Activated CD4-positive, CD25-positive, alpha-beta regulatory T cell (primary cell): Measurements from ENCODE around the gene CLEC18C.
"Not testable (repeated sequence)": the region's sequence is repeated elsewhere in the genome, so short reads cannot be mapped to it uniquely, and the experiment has no call there.

Source experiments
- DNase-seq, 4 experiments: peaks; one replicate each; lab custom pipeline; 2025; lab: John Stamatoyannopoulos, UW

CLEC18C gene

DNA sequence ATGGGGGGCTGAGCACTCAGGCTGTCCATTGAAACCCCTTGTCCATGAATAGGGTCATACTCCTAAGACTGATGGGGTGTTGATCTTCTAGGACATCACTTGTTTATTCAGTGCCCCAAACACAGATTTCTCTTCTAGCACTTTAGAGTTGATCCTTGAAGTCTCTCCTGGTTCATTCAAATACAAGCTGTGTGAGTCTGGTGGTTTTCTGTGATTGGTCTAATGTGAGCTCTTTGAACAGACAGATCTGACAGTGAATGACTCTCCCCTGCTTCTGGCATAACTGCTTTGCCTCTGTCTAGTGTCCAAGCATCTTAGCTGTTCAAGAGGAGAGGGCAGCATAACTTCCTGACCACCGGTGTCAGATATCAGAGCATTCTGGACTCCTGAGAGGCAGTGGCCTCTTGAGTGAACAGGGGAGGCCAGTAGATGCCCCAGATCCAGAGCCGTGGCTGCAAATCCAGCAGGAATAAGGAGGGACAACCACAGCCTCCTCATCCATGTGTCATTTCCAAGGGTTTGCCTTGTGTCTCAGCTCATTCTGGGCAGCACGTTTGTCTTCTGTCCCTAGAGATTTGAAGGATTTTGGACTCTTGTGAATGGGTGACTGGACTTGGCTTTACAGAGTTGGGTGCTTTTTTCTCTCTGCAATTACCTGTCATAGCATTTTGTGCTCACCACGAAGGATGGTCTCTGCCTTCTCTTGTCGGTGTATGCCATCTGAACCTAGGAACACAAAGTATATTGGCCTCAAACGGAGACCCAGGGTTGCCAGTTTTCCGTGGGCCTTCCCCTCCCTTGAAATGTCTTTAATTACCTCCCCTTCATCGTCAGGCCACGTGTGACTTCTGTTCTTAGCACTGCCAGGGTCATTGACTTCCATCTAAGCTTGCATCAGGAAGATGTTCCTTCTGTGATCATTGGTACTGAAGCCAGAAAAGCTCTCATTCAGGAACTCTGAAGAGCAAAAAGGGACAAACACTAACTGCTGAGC is 13.9 kb upstream of the CLEC18C start:
- DNase-seq, result no peak

DNA sequence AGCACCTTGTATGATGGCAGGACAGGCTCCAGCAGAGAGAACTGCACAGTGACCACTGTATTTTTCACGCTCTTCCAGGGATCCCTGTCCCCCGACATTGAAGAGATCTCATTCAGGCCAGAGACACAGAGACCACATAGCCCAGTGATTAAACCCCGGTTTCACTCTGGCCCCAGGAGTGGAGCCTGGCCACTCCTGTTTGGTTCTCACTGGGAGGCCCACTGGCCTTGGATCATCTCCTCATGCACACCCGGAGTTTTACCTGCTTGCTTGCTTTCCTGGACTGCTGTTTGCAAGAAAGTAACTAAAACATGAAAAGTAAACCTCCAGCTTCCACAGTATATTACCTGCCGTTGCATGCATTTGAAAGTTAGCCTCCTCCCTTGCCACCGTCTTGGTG is 13.2 kb upstream of the CLEC18C start:
- no peak for DNase-seq

- DNase-seq, result no peak
Observed at GRCh38 chr16:70160821-70161220, 12.8 kb upstream of the CLEC18C start.

DNA sequence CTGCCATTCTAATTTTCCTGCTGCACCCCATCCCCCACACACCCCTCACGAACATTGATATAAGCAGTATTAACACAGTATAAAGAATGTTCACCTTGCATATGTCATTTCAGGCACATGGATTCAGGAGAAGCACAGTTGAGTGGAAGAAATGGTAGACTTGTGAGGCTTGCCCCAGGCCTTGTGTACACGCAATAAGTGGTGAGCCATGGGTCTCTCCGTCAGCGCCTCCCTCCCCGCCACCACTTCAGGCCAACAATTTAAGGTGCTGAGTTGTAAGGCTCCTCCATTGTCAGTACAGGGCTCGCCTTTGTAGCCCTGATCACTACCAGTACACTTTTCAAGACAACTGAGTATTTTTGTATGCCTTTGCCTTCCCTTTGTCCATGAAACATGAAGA is 12.2 kb upstream of the CLEC18C start:
- no peak for DNase-seq

- DNase-seq, result no peak
Observed at GRCh38 chr16:70162041-70162451, 11.5 kb upstream of the CLEC18C start.

DNA sequence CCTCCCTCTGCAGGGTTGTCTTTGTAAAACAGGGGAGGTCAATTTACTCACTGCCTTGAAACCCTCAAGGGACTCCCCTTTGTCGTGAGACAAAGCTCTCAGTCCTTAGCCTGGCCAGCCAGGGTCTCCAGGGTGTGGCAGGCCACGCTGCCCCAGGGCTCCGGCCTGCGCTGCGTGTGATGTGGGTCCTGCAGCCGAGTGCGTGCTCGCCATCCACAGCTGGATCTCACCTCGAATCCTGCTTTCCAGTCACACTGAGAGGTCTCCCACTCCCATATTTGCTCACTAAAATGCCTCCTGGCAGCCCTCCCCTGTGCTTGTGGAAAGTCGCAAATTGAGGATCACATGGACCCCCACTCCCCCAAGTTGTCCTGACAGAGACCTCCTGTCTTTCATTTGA is 10.0 kb upstream of the CLEC18C start:
- no peak for DNase-seq

DNA sequence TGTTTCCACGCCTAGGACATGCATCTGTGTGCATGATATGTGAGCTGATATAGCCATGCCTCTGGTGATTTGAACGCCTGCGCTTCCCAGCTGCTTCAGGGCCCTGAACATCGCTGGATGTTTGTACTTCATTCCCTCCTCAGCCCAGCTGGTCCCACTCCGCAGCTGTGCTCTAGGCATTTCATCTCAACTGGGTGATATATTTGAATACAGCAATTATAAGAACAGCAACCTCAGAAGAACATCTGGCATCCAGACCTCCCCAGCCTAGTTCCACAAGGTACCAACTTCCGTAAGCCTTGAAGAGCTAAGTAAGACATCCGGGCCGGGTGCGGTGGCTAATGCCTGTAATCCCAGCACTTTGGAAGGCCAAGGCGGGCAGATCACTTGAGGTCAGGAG is 6.9 kb upstream of the CLEC18C start:
- not testable (repeated sequence) for DNase-seq

GRCh38 chr16:70173916-70174315 is 329 bp downstream of the CLEC18C start:
- not testable (repeated sequence) for DNase-seq

DNA sequence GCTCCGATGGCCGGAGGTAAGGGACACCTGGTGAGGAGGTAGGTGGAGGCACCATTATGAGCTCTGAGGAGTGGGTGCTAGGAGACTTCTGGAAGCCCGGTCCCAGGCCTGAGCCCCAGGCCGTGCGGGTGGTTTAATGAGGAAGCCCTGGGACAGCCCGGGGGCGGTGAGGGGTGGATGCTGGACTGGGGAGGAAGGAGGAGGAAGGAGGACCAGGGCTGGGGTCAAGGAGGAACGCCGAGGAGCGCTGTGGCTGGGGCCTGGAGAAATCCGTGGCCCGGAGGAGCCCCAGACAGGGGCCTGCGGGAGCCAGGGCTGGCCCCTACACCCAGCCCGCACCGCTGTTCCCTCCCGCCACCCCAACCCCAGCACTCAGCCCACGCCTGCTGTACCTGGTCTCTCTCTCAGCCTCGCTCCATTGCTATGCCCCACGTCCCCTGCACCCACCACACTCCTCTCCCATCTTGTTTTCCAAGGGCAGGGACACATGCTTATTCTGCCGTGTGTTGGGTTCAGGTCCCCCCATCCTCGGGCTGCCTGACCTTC is 873 bp downstream of the CLEC18C start:
- not testable (repeated sequence) for DNase-seq

GRCh38 chr16:70187858-70188607 is 14.4 kb downstream of the CLEC18C start:
- not testable (repeated sequence) for DNase-seq

DNA sequence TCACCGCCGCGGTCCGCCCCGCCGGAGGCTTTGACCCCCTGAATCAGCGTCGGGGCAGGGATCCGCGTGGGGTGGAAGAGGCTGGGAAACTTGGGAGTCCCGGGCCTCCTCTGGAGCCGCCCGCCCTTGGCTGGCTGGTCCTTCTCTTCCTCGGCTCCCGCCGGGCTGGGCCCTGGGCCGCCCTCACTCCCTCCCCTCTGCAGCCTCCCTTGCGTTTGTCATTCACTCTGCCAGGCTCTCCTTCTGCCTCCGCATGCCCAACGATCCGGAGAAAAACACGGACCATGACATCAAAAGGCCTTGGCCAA is 15.0 kb downstream of the CLEC18C start:
- not testable (repeated sequence) for DNase-seq

DNA sequence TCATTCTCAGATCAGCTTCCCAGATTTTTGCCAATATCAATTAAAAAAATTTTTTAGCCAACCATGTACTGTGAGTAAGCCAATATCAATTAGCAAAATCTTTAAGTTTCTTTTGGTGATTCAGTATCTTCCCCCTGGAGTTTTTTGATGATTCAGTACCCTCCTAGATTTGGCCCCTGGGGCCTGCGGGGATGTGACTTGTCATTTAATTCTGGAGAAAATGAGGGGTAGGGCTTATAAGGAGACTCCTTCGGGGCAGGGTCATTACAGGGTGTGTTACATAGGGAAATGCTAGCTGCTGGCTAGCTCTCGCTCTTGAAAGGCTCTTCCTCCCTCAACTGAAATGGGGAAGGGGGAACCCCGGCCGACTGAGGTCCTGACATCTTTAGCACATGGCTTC is 17.0 kb downstream of the CLEC18C start:
- DNase-seq, result not testable (repeated sequence)

DNA sequence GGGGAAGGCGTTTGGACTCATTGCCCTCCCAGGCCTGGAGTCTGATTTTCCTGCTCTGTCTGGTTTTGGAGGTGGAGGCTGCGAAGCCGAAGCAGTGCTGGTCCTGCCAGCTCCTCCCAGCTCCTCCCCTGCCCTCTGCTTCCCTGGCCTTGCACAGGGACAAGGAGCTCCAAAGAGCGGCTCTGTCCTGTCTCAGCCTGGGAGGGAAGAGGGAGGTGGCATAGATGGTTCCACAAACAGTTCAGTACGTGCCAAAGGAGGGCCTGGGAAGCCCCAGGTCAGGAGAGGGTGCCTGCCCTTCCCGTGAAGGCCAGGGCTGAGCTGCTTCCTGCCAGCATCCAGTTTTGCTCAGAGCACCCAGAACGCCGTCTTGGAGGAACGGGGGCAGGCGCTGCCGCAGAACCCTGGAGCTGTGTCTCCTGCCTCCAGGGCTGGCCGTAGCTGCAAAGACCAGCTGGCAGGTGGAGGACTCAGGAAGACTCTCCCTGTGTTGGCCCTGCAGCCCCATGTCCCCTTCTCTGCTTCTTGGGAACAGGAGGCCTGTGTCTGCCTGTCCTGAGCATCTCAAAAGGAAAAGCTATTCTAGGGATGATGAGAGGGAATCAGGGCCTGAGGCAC is 23.2 kb downstream of the CLEC18C start:
- not testable (repeated sequence) for DNase-seq

DNA sequence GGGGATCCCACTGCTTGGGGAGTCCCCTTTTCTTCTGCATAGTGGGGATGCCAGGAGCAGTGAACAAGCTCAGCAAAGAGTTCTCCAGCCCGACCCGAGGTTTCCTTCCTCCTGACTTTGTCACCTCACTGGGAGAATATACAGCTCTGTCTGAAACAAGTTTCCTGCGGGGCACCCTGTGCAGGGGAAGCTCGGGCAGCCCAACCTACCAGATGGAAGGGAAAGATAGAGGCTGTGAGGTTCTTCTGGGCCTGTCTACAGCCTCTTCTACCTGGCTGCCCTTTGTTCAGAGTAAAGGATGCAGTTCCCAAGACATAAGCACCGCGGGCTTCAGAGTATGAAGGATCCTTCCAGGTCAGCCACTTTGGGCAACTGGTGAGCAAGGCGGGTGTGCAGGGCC is 24.0 kb downstream of the CLEC18C start:
- DNase-seq, result not testable (repeated sequence)

- DNase-seq, result not testable (repeated sequence)
Observed at GRCh38 chr16:70198230-70198629, 24.6 kb downstream of the CLEC18C start.

GRCh38 chr16:70198666-70199065 is 25.1 kb downstream of the CLEC18C start:
- DNase-seq, result not testable (repeated sequence)

DNA sequence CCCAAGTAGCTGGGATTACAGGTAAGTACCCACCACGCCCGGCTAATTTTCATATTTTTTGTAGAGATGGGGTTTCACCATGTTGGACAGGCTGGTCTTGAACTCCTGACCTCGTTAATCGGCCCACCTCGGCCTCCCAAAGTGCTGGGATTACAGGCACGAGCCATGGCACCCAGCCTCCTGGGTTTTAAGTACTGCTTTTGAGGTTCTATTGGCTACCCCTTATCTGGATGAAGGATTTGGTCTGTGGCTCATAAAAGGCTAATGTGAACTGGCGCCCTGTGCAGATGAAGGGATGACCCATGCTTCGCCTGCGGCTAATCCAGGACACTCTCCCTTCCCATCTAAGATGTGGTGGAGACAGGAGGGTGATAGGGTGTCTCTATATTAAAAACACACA is 25.6 kb downstream of the CLEC18C start:
- DNase-seq, result not testable (repeated sequence)

GRCh38 chr16:70200063-70200462 is 26.5 kb downstream of the CLEC18C start:
- not testable (repeated sequence) for DNase-seq

DNA sequence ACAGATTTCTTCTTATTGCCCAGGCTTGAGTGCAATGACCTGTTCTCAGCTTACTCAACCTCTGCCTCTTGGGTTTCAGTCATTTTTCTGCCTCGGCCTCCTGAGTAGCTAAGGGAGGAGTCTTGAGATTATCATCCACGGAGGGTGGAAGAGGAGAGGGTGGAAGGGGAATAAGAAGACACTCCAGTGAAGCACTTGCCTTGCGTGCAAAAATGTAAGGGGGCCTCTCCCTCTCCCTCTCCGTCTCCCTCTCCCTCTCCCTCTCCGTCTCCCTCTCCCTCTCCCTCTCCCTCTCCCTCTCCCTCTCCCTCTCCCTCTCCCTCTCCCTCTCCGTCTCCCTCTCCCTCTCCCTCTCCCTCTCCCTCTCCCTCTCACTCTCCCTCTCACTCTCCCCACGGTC is 29.9 kb downstream of the CLEC18C start:
- not testable (repeated sequence) for DNase-seq

DNA sequence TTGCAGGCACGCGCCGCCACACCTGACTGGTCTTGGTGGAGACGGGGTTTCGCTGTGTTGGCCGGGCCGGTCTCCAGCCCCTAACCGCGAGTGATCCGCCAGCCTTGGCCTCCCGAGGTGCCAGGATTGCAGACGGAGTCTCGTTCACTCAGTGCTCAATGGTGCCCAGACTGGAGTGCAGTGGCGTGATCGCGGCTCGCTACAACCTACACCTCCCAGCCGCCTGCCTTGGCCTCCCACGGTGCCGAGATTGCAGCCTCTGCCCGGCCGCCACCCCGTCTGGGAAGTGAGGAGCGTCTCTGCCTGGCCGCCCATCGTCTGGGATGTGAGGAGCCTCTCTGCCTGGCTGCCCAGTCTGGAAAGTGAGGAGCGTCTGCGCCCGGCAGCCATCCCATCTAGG is 30.4 kb downstream of the CLEC18C start:
- not testable (repeated sequence) for DNase-seq

DNA sequence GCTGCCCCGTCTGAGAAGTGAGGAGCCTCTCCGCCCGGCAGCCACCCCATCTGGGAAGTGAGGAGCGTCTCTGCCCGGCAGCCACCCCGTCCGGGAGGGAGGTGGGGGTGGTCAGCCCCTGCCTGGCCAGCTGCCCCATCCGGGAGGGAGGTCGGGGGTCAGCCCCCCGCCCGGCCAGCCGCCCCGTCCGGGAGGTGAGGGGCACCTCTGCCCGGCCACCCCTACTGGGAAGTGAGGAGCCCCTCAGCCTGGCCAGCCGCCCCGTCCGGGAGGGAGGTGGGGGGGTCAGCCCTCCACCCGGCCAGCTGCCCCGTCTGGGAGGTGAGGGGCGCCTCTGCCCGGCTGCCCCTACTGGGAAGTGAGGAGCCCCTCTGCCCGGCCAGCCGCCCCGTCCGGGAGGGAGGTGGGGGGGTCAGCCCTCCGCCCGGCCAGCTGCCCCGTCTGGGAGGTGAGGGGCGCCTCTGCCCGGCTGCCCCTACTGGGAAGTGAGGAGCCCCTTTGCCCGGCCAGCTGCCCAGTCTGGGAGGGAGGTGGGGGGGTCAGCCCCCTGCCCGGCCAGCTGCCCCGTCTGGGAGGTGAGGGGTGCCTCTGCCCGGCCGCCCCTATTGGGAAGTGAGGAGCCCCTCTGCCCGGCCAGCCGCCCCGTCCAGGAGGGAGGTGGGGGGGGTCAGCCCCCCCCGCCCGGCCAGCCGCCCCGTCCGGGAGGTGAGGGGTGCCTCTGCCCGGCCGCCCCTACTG is 31.2 kb downstream of the CLEC18C start:
- DNase-seq, result not testable (repeated sequence)
